ENCODE data around the gene DGKI.

DNA sequence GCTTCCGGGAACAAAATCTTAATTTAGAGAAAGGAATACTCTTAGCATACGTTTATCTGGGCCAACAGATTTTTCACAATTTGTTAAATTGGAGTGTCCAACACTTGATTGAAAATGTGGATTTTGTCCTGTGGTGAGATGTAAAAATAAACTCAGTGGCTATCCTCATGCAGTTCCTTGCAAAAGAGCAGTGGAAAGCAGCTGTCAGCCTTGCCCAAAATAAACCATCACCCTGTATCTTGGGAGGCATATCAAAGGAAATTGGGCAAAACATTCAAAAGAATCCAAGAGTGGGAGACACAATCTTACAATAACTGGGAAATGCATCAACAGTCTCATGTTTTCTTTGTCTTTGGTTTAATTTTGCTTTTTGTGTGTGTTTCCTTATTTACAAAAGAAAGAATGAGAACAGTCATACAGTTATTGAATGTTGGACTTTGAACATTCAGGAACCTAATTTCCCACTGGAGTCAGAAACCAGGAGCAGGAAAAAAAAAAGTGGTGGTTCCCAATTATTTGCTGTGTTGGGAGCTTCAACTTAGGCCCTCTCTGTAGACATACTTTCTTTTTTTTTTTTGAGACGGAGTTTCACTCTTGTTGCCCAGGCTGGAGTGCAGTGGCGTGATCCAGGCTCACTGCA lies 44.4 kb upstream of the DGKI start:
- TF ChIP-seq SMC3 (IDR thresholded peaks at IDR 0.05) (no peak), MAFK (IDR thresholded peaks at IDR 0.05; ENCODE audit: partially characterized antibody) (no peak), CEBPB (IDR thresholded peaks at IDR 0.05) (no peak), EP300 (IDR thresholded peaks at IDR 0.05) (no peak)
- TF ChIP-seq, protein P1, sequence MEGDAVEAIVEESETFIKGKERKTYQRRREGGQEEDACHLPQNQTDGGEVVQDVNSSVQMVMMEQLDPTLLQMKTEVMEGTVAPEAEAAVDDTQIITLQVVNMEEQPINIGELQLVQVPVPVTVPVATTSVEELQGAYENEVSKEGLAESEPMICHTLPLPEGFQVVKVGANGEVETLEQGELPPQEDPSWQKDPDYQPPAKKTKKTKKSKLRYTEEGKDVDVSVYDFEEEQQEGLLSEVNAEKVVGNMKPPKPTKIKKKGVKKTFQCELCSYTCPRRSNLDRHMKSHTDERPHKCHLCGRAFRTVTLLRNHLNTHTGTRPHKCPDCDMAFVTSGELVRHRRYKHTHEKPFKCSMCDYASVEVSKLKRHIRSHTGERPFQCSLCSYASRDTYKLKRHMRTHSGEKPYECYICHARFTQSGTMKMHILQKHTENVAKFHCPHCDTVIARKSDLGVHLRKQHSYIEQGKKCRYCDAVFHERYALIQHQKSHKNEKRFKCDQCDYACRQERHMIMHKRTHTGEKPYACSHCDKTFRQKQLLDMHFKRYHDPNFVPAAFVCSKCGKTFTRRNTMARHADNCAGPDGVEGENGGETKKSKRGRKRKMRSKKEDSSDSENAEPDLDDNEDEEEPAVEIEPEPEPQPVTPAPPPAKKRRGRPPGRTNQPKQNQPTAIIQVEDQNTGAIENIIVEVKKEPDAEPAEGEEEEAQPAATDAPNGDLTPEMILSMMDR (IDR thresholded peaks at IDR 0.05) = no peak
